Gastrocnemius medialis (tissue), 4 donors: ENCODE data around the gene CLVS2. TPM values are rescaled to one million over a fixed set of nuclear protein-coding genes. Genes with fewer than 3 reads are reported as not detected.

Experiments used
- ATAC-seq, 2 donors: fragments of 150-250 bp; one replicate each; pipeline ENCODE4 v1.9.1; 2016
- DNase-seq, 2 donors: peaks; one replicate each; pipeline ENCODE4 v3.0.0-alpha.2; 2019
- H3K27ac ChIP-seq, 4 donors: fragments of 200-600 bp; sonication (generic); 1 replicate in 1 of 4; 2 replicates in 3 of 4; pipeline ENCODE4 v1.5.1; 2016 to 2018; ENCODE audit warnings: mild to moderate bottlenecking in 2 of 4, moderate library complexity in 1 of 4
- H3K27me3 ChIP-seq, 3 donors: fragments of 200-600 bp; sonication (generic) in 2 of 3; 1 replicate in 1 of 3; 2 replicates in 2 of 3; pipeline versions ENCODE4 v1.5.1 to v1.6.0; 2016 to 2019; ENCODE audit warnings: mild to moderate bottlenecking in 1 of 3, moderate library complexity in 1 of 3
- H3K36me3 ChIP-seq, 2 donors: fragments of 200-600 bp; sonication (generic) in 1 of 2; one replicate each; pipeline ENCODE4 v1.5.1; 2017 to 2018
- H3K4me1 ChIP-seq, 2 donors: fragments of 200-600 bp; sonication (generic) in 1 of 2; one replicate each; pipeline ENCODE4 v1.5.1; 2016 to 2017; ENCODE audit warnings: mild to moderate bottlenecking in 2 of 2
- H3K4me3 ChIP-seq, 4 donors: fragments of 200-600 bp; sonication (generic) in 3 of 4; 1 replicate in 1 of 4; 2 replicates in 3 of 4; pipeline ENCODE4 v1.5.1; 2016 to 2019; ENCODE audit warnings: mild to moderate bottlenecking in 2 of 4
- H3K9me3 ChIP-seq, 3 donors: fragments of 200-600 bp; sonication (generic) in 2 of 3; 1 replicate in 1 of 3; 2 replicates in 2 of 3; pipeline ENCODE4 v1.5.1; 2016 to 2019
- CTCF ChIP-seq, 5 experiments: fragments of 450-650 bp in 3 of 5; fragments of 200-600 bp in 2 of 5; sonication (generic) in 2 of 5; IDR thresholded peaks in 4 of 5; conservative IDR thresholded peaks in 1 of 5; 1 replicate in 4 of 5; 2 replicates in 1 of 5; pipeline ENCODE4 v1.5.1; 2016 to 2019; ENCODE audit warnings: antibody characterized with exemption in 5 of 5, mild to moderate bottlenecking in 3 of 5, moderate library complexity in 3 of 5
- POLR2A ChIP-seq, 2 donors: fragments of 450-650 bp; IDR thresholded peaks; one replicate each; pipeline ENCODE4 v1.6.1; 2017; ENCODE audit warnings: antibody characterized with exemption in 2 of 2, mild to moderate bottlenecking in 2 of 2, moderate library complexity in 2 of 2
- in situ Hi-C, 4 donors: fragments of 200-750 bp; cut with MboI; loops; one replicate each; pipeline versions ENCODE4 v1.15.0 to v1.8.0; 2017; ENCODE audit warnings: low sequenced_read_pairs in 4 of 4
- intact Hi-C: fragments of 100-400 bp; cut with DNase I; formaldehyde crosslinking; loops from one replicate; pipeline ENCODE4 v1.15.1; 2023; ENCODE audit warnings: low total_unique reads
- total RNA-seq, 4 donors: library from RNA; depleted of rRNA; stranded (reverse); fragments of >200 nt; gene quantifications; one replicate each; pipeline versions ENCODE4 v1.1.0 to v1.2.3, GENCODE V29; 2016

CLVS2 gene
- total RNA-seq, 4 donors from 2014 or later = 0.20 to 0.88 (median 0.61) TPM

- no peaks in the 10 kb centered on the region for H3K27me3 ChIP-seq
- H3K4me3 ChIP-seq = no peak overlapping the region
- no peaks in the 10 kb centered on the region for H3K36me3 ChIP-seq
- ATAC-seq = no peak
- TF ChIP-seq POLR2A (IDR thresholded peaks at IDR 0.05) (no peak), CTCF (IDR thresholded peaks at IDR 0.05 in 4 of 5, conservative IDR thresholded peaks at IDR 0.05 in 1 of 5) (no peak)
- H3K4me1 ChIP-seq = peaks cover 0 to 16% of the 10 kb centered on the region in 2 donors
- intact Hi-C loops (no loop called here), in situ Hi-C loops (no loop called here)
- no peak overlapping the region for H3K27ac ChIP-seq
- DNase-seq = no peak
- no peaks in the 10 kb centered on the region for H3K9me3 ChIP-seq
Measured at GRCh38 chr6:123116370-123116769, 120.3 kb downstream of the CLVS2 start.

GRCh38 chr6:123117145-123117908, 121.3 kb downstream of the CLVS2 start:
- intact Hi-C loops = no loop called here
- Histone ChIP-seq H3K4me1 (peaks cover 0 to 16% of the 10 kb centered on the region in 2 donors), H3K9me3 (no peaks in the 10 kb centered on the region), H3K27me3 (no peaks in the 10 kb centered on the region), H3K27ac (no peak overlapping the region), H3K4me3 (no peak overlapping the region), H3K36me3 (no peaks in the 10 kb centered on the region)
- TF ChIP-seq POLR2A (IDR thresholded peaks at IDR 0.05) (no peak), CTCF (IDR thresholded peaks at IDR 0.05 in 4 of 5, conservative IDR thresholded peaks at IDR 0.05 in 1 of 5) (no peak)
- ATAC-seq (peak in 1 of 2 donors; percentile 20), DNase-seq (no peak)
- in situ Hi-C loops = no loop called here

DNA sequence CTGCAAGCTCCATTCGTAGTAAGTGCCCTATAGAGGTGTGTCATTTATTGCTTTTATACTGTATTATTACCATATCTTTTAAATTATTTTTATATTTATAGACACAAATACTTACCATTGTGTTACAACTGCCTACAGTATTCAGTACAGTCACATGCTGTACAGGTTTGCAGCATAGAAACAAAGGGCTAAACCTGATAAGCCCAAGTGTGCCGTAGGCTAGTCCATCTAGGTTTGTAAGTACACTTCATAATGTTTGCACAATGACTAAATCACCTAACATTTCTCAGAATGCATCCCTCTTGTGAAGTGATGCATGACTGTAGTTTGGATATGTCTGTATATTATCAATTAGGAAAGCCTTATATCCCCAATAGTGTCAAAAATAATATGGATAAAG, 122.8 kb downstream of the CLVS2 start:
- Histone ChIP-seq H3K36me3 (no peaks in the 10 kb centered on the region), H3K27me3 (no peaks in the 10 kb centered on the region), H3K27ac (no peak overlapping the region), H3K4me3 (no peak overlapping the region), H3K4me1 (peaks cover 0 to 16% of the 10 kb centered on the region in 2 donors), H3K9me3 (no peaks in the 10 kb centered on the region)
- in situ Hi-C loops (no loop called here), intact Hi-C loops (no loop called here)
- no peak for TF ChIP-seq CTCF (IDR thresholded peaks at IDR 0.05 in 4 of 5, conservative IDR thresholded peaks at IDR 0.05 in 1 of 5)
- no peak for TF ChIP-seq POLR2A (IDR thresholded peaks at IDR 0.05)
- ATAC-seq (no peak), DNase-seq (no peak)

Other genes with a start within 250 kb of the CLVS2 start
- 10 to 100 TPM in 1 of 4 donors, 1 to 10 TPM in 2, under 1 TPM in 1; 0.51 to 21.0 (median 5.9) TPM for gene FABP7, start 216.5 kb upstream of the CLVS2 start, total RNA-seq
- 10 to 100 TPM; 18.4 to 38.4 (median 32.6) TPM for gene SMPDL3A, start 207.0 kb upstream of the CLVS2 start, total RNA-seq